Osteoblast (primary cell): ENCODE results near the gene PRKAR1B. TPM values are rescaled to one million over a fixed set of nuclear protein-coding genes. Genes with fewer than 3 reads are reported as not detected.

Experiments
- DNase-seq: peaks from one replicate; pipeline ENCODE4 v3.0.0; 2011; ENCODE audit warnings: low spot score, mixed read lengths; ENCODE audit not compliant: insufficient read length; ENCODE audit errors: missing footprints
- H2AFZ ChIP-seq: 2 replicates; pipeline ENCODE4 v1.6.0; 2011; ENCODE audit warnings: mild to moderate bottlenecking, low read length
- H3K27ac ChIP-seq: 2 replicates; pipeline ENCODE4 v1.5.1; 2011; ENCODE audit warnings: mild to moderate bottlenecking, low read depth, low read length, moderate library complexity
- H3K27me3 ChIP-seq: 2 replicates; pipeline ENCODE4 v1.6.0; 2012; ENCODE audit warnings: mild to moderate bottlenecking, control low read depth, inconsistent platforms, low read length, moderate library complexity; ENCODE audit not compliant: insufficient read depth
- H3K36me3 ChIP-seq: 2 replicates; pipeline ENCODE4 v1.5.1; 2011; ENCODE audit warnings: mild to moderate bottlenecking, low read length, control low read depth, moderate library complexity; ENCODE audit not compliant: insufficient read depth
- H3K4me1 ChIP-seq: 2 replicates; pipeline ENCODE4 v1.5.1; 2011; ENCODE audit warnings: mild to moderate bottlenecking, low read length, control low read depth, moderate library complexity; ENCODE audit not compliant: insufficient read depth
- H3K4me2 ChIP-seq: 2 replicates; pipeline ENCODE4 v1.6.0; 2011; ENCODE audit warnings: mild to moderate bottlenecking, low read length; ENCODE audit not compliant: insufficient read depth
- H3K4me3 ChIP-seq: fragments of 200-600 bp; sonication (generic); 3 replicates; pipeline ENCODE4 v1.5.1; 2012; ENCODE audit warnings: mild to moderate bottlenecking, low read length, inconsistent platforms; ENCODE audit not compliant: insufficient read depth
- H3K79me2 ChIP-seq: 2 replicates; pipeline ENCODE4 v1.6.0; 2012; ENCODE audit warnings: mild to moderate bottlenecking, low read length, control low read depth, inconsistent platforms; ENCODE audit not compliant: insufficient read depth
- H3K9me3 ChIP-seq: 2 replicates; pipeline ENCODE4 v1.5.1; 2011; ENCODE audit warnings: low read depth, low read length, control low read depth
- H4K20me1 ChIP-seq: 2 replicates; pipeline ENCODE4 v1.6.0; 2012; ENCODE audit warnings: mild to moderate bottlenecking, low read length, control low read depth; ENCODE audit not compliant: insufficient read depth
- total RNA-seq: library from RNA; depleted of rRNA; stranded (reverse); fragments of >200 nt; gene quantifications from 2 replicates; pipeline ENCODE4 v1.2.3, GENCODE V29; 2012
- TF ChIP-seq, protein P1 (sequence below): IDR thresholded peaks from 2 replicates; pipeline ENCODE4 v1.5.1; 2011; ENCODE audit warnings: mild to moderate bottlenecking, low read depth, low read length, moderate library complexity; ENCODE audit errors: extremely low read depth

The PRKAR1B gene
- total RNA-seq, 1 donor, result 6.5 TPM

DNA sequence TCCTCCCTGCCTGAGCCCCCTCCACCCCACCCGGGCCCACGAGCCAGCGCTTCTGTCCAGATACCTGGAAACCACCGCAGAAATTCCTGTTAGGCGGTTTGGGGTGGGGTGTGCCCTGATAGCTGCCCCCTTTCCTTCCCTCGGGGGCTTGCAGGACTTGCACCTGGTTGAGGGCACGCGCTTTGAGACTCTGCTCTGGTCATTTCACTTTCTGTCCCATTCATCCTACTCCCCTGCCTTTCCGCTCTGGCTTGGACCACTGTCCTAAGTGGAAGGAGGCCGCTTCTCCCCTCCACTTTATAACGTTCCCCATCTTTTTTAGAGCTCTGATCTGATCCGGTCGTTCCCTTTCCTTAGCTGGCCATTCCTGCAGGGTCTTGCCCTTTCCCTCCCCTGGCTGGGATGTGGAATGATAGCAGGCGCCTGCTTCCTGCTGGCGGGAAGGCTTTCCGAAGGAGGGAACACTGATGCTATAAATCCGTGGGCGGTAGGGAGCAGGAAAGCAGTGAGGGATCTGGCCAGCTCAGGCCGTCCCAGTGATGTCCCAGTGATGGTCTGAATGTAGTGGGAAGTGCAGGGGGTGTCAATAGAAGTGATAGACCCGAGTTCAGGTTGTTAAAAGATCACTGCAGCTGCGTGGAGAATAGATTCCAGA, 852 bp upstream of the PRKAR1B start:
- TF ChIP-seq, protein P1, sequence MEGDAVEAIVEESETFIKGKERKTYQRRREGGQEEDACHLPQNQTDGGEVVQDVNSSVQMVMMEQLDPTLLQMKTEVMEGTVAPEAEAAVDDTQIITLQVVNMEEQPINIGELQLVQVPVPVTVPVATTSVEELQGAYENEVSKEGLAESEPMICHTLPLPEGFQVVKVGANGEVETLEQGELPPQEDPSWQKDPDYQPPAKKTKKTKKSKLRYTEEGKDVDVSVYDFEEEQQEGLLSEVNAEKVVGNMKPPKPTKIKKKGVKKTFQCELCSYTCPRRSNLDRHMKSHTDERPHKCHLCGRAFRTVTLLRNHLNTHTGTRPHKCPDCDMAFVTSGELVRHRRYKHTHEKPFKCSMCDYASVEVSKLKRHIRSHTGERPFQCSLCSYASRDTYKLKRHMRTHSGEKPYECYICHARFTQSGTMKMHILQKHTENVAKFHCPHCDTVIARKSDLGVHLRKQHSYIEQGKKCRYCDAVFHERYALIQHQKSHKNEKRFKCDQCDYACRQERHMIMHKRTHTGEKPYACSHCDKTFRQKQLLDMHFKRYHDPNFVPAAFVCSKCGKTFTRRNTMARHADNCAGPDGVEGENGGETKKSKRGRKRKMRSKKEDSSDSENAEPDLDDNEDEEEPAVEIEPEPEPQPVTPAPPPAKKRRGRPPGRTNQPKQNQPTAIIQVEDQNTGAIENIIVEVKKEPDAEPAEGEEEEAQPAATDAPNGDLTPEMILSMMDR, result no peak
- Histone ChIP-seq H3K36me3 (peaks cover 22% of the 10 kb centered on the region), H3K9me3 (no peaks in the 10 kb centered on the region), H3K79me2 (peaks cover 38% of the 10 kb centered on the region), H3K4me1 (peaks cover 21% of the 10 kb centered on the region), H2AFZ (peak overlapping the region; percentile 51), H4K20me1 (peaks cover 22% of the 10 kb centered on the region), H3K4me2 (peak overlapping the region; percentile 82), H3K4me3 (peak overlapping the region; percentile 78), H3K27me3 (no peaks in the 10 kb centered on the region), H3K27ac (no peak overlapping the region)
- peak; percentile 95 for DNase-seq

DNA sequence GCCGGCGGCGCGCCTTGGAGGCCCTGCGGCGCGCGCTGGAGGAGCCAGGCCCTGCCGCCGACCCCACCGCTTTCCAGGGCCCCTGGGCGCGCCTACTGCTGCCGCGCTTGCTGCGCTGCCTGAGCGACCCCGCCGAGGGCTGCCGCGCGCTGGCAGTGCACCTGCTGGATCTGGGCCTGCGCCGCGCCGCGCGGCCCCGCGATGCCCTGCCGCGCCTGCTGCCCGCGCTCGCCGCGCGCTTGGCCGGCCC, 302 bp downstream of the PRKAR1B start:
- no peak for DNase-seq
- peak overlapping the region; percentile 78 for H3K4me3 ChIP-seq
- H3K4me1 ChIP-seq, result peaks cover 21% of the 10 kb centered on the region
- H3K9me3 ChIP-seq, result no peaks in the 10 kb centered on the region
- TF ChIP-seq, protein P1, result no peak
- peaks cover 27% of the 10 kb centered on the region for H3K79me2 ChIP-seq
- H4K20me1 ChIP-seq, result peaks cover 15% of the 10 kb centered on the region
- H3K4me2 ChIP-seq, result peak overlapping the region; percentile 82
- H2AFZ ChIP-seq, result peak overlapping the region; percentile 20
- no peaks in the 10 kb centered on the region for H3K27me3 ChIP-seq
- H3K27ac ChIP-seq, result no peak overlapping the region
- H3K36me3 ChIP-seq, result peaks cover 14% of the 10 kb centered on the region

DNA sequence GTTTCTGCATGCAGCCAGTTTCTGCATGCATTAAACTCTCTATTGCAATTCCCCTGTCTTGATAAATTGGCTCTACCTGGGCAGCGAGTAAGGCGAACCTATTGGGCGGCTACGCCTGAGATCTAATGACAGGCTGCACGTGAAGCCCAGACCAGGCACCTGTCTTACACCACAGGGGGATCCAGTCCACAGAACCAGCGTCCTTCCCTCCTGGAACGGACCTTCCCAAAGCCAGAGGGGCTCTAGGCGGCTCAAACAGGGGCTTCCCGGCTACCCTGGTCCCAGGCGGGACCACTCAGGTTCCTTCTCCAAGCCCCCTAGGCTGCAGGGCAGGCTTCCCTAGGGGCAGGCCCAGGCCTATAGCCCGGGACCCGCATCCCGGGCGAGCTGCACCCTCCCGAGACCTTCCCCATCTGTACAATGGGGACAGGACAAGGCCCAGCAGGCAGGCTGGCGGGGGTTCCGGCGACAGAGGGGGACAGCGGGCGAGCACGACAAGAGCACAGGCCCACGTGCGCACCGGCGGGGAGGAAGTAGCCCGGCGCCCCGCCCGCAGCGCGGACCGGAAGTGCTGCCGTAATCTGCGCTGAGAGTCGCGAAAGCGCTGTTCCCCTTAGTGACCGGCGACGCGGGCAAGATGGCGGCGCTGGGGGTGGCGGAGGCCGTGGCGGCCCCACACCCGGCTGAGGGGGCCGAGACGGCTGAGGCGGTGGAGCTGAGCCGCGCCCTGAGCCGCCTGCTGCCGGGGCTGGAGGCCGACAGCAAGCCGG, 812 bp downstream of the PRKAR1B start, which contains the start of gene DNAAF5:
TSS of gene DNAAF5 (plus strand) at position 616 of the 770 bp plus-strand sequence. CDS start at position 638, 22 bp downstream.
- DNase-seq, result peak; percentile 100
- peaks cover 15% of the 10 kb centered on the region for H4K20me1 ChIP-seq
- TF ChIP-seq, protein P1, result no peak
- H3K79me2 ChIP-seq, result peaks cover 24% of the 10 kb centered on the region
- no peaks in the 10 kb centered on the region for H3K9me3 ChIP-seq
- H3K4me3 ChIP-seq, result peak within 1 kb of the TSS; percentile 78
- peaks cover 10% of the 10 kb centered on the region for H3K36me3 ChIP-seq
- peak within 1 kb of the TSS; percentile 82 for H3K4me2 ChIP-seq
- H3K27me3 ChIP-seq, result no peaks in the 10 kb centered on the region
- H2AFZ ChIP-seq, result peak within 1 kb of the TSS; percentile 73
- H3K4me1 ChIP-seq, result peaks cover 21% of the 10 kb centered on the region
- H3K27ac ChIP-seq, result peak within 1 kb of the TSS; percentile 30

DNA sequence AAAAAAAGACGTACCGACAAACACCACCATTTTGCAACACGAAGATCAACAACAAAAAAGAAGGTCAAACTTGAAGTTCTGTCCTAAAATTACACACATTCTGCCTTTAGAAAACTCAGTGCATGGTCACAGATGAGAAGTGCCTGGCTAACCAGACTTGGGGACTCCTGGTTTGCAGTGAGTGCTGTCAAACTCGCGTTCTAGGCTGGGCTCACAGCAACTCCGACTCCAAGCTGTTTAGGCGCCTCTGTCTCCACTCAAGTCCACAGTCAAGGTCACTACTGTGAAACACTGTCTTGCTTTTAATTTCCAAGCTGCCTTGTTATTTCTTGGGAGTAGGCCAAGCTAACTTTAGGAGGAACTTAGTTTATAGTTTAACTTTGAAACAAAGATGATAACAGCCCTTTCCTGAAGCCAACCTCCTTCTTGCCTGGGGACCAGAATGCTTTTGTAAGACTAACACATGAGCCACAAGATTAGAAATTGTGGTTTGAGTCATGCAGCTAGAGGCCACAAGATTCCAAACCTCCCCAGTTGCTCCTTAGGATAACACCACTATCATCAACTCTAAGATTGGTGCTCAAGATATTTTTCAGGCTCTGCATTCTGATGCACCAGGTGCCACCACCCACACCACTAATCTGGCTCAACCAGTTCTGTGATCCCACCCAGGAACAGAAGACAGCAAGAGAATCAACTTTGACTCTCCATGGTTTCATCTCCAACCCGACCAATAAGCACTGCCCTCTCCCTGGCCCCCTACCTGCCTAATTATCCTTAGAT, 1.7 kb downstream of the PRKAR1B start:
- Histone ChIP-seq H4K20me1 (peaks cover 15% of the 10 kb centered on the region), H3K4me3 (peak overlapping the region; percentile 78), H2AFZ (no peak overlapping the region), H3K4me2 (peak overlapping the region; percentile 82), H3K9me3 (no peaks in the 10 kb centered on the region), H3K36me3 (peaks cover 10% of the 10 kb centered on the region), H3K27ac (no peak overlapping the region), H3K4me1 (peaks cover 21% of the 10 kb centered on the region), H3K79me2 (peaks cover 17% of the 10 kb centered on the region), H3K27me3 (no peaks in the 10 kb centered on the region)
- TF ChIP-seq, protein P1, result no peak
- peak; percentile 88 for DNase-seq
